Hepatocyte (in vitro differentiated cells): ENCODE results near the gene TMEM185B.

ENCODE experiments used
- CTCF ChIP-seq: fragments of 200-600 bp; sonication (generic); IDR thresholded peaks from 2 replicates; pipeline ENCODE4 v1.5.1; 2016; ENCODE audit warnings: antibody characterized with exemption, mild to moderate bottlenecking; ENCODE audit not compliant: poor library complexity
- EZH2 ChIP-seq: fragments of 200-600 bp; sonication (generic); IDR thresholded peaks from 2 replicates; pipeline ENCODE4 v1.6.1; 2016; ENCODE audit warnings: antibody characterized with exemption, mild to moderate bottlenecking, borderline replicate concordance

- TF ChIP-seq CTCF (no peak), EZH2 (no peak)
Observed at GRCh38 chr2:120269076-120269744, 46.0 kb upstream of the TMEM185B start.
